Stimulated activated CD8-positive, alpha-beta memory T cell treated with anti-CD3 and anti-CD28 coated beads, Interleukin-15, amount 100 ng/mL, for 24 hours (primary cell): ENCODE data around the gene TES.
"Not testable (repeated sequence)": the region's sequence is repeated elsewhere in the genome, so short reads cannot be mapped to it uniquely, and the experiment has no call there.

ENCODE experiments used
- DNase-seq: peaks from one replicate; pipeline ENCODE4 v3.0.0-alpha.2; 2020; ENCODE audit warnings: low read depth

Gene TES

DNA sequence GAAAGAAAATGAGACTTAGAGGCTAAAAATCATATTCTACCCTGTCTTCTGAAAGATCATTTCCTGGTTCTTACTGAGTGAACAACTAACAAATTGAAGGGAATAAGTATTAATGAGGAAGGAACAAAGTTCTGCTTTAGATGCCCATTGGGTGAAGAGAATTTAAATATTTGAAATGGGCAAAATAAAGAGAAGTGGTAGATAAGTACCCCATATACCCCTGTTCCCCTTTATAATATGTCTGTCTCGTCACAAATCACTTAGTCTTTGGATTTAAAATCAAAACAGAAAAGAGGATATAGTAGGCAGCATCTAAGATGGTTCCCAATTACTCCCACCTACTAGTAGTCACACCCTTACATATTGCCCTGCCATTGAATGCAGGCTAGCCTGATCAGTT is 13.2 kb downstream of the TES start:
- no peak for DNase-seq

- DNase-seq: no peak
These were observed 14.3 kb downstream of the TES start for GRCh38 chr7:116224492-116225098.

GRCh38 chr7:116225860-116226259 is 15.5 kb downstream of the TES start:
- DNase-seq: no peak

- no peak for DNase-seq
These were observed 16.3 kb downstream of the TES start for GRCh38 chr7:116226664-116227063.

DNA sequence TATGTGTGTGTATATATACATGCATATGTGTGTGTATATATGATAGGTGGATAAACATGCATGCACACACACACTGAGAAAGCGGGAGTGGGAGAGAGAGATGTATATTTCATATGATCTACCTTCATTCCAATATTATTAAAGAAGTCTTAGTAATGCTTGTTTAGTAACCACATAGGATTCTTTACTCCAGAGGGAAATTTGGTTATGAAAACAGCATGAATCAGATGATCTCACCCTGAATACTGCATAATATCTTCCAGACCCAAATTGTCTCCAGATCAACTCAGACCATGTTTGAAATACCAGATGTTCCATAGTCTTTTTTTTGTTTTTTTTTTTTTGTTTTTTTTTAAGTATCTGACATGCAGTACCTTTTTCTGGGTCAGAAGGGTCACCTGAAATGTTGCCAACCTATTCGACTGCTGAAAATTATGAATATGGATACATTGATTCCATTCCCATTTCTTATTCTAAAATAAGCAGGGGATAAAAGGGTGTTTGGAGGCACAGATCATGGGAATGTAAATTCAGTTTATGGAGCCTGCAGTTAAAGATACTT is 17.4 kb downstream of the TES start:
- DNase-seq: no peak

- DNase-seq: no peak
These were observed 17.9 kb downstream of the TES start for GRCh38 chr7:116228241-116228640.

DNA sequence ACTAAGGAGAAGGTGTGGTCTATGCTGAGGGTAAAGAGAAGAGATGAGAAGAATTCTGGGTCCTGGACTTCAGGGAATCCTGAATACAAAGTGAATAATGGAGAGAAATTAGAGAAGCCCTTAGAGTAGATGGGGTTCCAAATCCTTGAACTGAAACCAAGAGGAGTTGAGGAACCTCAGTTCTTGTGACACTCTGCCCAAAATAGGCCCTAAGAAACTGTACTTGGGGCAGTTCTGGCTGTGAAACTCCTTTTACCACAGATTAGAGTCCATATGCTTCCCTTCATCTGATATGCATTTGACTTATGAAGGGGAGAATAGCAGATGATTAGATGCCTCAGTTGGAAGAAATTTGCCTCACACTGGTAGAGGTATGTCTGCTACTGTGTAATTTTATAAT is 19.0 kb downstream of the TES start:
- no peak for DNase-seq

DNA sequence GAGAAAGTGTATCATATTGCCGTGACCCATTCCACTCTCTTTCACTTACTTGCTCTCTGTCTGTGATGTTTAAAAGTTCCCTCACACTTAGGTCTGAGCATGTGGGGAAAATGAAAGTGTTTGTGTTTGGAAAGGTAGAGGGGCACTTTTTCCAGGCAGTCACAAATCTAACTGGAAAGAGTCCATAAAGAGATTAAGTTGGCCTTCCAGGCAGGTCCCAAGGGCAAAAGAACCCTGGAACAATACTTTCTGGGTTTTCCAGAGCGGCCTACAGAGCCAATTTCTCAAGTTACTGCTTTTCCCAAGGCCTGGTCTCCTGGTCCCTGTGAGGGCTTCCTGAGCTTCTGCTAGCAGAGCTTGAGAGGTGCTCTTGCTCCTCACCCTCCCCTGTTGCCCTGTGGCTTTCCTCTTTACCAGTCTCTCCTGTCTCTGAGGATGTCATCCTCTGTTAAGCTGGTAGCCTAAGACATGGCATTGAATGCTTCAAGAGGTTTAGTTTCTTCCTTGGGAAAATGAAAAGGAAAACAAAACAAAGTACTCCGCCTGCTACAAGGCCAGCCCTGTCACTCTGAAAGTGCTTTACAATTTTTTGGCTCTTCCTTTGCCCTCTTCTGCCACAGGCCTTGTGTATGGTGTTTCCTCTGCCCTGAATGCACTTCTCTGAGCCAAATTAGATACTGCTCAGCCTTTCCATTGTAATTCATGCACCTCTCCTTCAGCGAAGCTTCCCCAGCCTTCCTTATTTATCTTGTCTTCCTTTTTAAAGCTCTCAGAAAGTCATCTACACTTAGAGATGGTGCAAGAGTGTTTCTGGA is 20.1 kb downstream of the TES start:
- DNase-seq: no peak

- DNase-seq: no peak
These were observed 21.2 kb downstream of the TES start for GRCh38 chr7:116231543-116231942.

DNA sequence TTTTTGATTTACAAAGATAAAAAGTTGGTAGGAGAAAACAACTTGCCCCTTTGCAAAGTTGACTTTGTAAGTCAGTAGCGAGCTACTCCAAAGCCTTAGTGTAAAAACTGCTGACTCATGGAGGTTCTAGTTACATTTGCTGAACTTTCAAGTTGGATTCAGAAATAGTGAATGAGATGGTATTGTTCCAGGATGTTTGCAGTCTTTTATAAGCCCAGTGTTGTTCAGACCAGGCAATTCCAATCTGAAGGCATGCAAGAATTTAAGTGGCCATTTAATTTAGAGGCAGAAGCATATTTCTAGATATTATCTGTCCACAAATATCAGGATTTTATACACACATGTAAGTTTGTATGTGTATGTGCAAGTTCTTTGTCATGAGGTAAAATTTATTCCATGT is 21.6 kb downstream of the TES start:
- no peak for DNase-seq

GRCh38 chr7:116232350-116232749 is 22.0 kb downstream of the TES start:
- no peak for DNase-seq

DNA sequence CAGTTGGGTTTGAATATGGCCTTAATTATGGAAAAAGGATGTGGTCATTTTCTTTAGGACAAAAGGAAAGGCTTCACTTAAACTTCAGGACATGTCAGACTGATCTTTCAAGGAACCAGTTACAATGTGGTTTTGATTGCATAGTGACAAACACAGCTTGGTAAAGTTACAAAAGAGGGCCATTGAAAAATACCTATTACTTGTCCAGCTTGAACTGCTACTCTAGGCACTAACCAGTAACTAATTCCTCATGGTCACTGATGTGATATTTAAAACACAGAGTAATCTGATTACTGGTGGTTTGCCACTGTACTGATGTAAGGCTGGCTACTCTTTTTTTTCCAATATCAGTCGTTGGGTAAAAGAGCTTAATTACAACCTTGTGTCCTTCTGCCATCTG is 22.6 kb downstream of the TES start:
- no peak for DNase-seq

DNA sequence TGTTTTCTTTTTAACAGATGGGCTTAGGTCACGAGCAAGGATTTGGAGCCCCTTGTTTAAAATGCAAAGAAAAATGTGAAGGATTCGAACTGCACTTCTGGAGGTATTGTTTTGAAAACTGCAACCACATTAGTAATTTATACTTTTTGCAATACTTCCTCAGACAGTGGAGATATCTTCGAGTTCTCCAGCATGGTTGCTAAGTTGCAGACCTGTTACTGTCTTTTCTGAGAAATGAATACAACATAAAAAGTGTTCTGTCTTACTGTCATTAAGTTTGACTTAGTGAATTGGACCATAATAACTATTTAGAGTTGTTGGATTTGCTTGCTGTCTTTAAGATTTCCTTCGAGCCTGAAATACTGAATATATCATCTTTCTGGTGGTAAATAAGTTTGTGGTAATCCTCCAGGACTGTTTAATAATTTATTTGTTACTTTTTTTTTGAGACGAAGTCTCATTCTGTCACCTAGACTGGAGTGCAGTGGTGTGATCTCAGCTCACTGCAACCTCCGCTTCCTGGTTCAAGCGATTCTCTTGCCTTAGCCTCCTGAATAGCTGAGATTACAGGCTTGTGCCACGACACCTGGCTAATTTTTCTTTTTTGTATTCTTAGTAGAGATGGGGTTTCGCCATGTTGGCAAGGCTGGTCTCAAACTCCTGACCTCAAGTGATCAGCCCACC is 24.3 kb downstream of the TES start:
- DNase-seq: no peak

- no peak for DNase-seq
These were observed 25.0 kb downstream of the TES start for GRCh38 chr7:116235380-116235779.

- no peak for DNase-seq
These were observed 25.8 kb downstream of the TES start for GRCh38 chr7:116236020-116236630.

DNA sequence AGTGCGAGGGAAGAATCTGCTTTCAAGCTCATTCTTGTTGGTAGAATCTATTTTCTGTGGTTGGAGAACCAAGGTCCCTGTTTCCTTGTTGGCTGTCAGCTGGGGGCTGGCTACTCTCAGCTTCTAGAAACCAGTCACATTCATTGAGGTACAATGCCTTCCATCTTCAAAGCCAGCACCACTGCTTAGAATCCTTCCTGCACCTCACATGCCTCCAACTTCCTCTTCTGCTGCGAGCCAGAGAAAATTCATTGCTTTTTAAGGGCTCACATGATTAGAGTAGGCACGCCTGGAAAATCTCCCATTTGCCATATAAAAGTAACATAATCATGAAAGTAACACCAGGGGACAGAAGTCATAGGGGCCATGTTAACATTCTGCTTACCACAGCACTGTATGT is 28.7 kb downstream of the TES start:
- DNase-seq: no peak

DNA sequence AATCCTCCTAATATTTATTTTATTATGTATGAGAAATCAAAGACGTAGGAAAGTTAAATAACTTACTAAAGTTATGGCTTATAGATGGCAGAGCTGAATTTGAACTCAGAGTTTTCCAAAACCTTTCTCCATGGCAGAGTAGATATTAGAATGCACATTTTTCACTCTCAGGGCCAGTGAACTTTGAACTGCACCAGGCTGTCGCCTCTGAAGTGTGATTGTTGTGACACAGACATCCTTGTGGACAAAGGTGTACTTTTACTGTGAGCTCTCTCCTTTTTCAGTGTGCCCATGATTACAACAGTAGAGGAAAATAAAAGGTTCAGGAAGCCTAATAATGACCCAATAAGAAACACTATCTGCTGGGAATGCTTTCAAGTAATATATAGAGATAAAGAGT is 29.1 kb downstream of the TES start:
- no peak for DNase-seq

GRCh38 chr7:116240024-116240668 is 29.8 kb downstream of the TES start:
- DNase-seq: no peak

DNA sequence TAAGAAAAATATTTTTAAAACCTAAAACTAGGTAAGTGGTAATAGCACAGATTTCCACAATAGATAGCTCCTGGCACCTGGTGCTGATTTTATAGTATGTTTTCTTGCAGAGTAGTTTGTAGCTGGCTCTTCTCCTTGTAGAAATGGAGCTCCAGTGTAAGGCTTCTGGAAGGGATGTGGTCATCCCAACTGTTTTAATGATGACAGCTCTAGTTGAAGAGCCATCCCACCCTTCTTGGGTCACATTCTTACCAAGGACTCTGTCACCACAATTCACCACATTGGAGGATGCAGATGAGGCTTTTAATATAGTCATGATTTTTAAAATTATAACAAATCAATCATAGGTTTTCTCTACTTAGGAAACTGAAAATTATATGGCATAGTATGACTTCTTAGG is 31.0 kb downstream of the TES start:
- no peak for DNase-seq

GRCh38 chr7:116242178-116242577 is 31.8 kb downstream of the TES start:
- DNase-seq: no peak

DNA sequence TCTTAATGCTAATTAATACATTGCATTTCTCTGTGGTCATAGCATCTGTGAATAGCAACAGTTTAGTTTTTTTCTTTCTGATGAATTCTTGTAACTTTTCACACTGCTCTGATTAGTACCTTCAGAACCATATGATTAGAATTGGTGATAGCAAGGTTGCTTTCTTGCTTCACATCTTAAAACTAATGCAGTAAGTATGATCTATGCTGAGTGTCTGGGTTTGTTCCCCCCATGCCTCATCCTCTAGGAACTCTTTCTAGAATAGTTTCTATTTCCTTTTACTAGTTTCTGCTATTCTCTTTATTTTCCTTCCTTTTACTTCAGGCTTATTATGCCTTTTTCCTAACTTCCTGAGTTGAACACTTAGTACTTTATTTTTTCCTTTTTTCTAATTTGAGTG is 32.4 kb downstream of the TES start:
- DNase-seq: no peak

DNA sequence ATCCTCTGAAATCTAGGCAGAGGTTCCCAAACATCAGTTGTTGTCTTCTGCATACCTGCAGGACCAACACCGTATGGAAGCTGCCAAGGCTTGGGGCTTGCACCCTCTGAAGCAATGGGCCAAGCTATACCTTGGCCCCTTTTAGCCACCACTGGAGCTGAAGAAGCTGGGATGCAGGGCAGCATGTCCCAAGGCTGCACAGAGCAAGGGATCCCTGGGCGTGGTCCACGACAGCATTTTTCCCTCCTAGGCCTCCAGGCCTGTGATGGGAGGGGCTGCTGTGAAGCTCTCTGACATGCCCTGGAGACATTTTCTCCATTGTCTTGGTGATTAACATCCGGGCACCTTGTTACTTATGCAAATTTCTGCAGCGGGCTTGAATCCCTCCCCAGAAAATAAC is 34.5 kb downstream of the TES start:
- not testable (repeated sequence) for DNase-seq
